NCI-H2029 (cell line): ENCODE data around the gene CHML.

Source experiments
- DNase-seq: peaks from one replicate; lab custom pipeline; 2025; lab: John Stamatoyannopoulos, UW

The CHML gene

DNA sequence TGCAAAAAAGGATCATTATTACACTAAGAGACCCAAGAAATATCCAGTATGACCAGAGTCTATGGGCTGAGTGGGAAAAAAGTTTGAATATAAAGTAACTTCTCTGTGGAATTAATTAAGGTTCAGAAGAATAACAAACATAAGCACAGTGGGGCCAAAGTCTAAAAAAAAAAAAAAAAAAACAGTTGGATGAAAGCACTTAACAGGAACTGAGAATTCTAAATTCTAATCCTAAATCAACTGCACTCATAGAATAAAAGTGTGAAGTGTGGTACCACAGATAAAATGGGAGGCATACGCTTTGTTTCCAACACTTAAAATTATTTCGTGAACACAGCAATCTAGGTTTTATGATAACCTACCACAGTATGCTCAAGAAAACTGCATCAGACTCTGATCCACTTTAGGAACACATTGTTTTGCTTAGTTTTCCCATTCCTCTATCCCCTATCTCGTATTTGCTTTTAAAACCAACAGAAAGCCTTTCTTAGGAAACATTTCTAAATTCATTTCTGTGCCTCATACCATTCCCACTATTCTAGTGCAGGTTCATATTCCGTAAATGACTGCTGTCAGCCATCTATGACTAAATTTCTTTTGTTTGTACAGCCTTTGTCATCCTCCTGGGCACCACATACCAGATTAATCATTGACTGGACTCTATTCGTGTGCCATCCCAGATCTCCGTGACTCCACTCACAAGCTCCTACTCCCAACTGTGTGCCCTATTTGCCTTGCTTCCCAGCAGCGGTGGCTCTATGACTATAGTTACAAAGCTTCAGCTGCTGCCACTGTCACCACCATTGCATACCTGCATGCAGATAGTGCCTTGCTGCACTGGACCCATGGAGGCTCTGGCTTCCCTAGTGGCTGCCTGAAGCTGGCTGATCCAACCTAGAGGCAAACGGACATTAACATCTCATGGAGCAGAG, 24.9 kb downstream of the CHML start:
- DNase-seq = no peak

DNA sequence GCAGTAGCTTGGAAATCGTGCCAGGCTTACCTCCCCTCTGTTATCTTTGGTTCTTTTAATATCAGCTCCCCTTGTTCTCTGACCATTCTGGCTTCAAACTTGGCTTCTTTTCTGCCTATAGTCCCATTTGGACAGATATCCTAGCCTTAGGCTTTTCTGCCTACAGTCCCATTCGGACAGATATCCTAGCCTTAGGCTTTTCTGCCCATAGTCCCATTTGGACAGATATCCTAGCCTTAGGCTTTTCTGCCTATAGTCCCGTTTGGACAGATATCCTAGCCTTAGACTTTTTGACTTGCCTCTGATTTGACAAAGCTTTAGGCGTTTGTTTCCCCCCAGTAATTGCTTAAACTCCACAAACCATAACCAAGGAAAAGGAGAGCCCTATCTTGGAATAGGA, 25.6 kb downstream of the CHML start:
- DNase-seq = no peak

DNA sequence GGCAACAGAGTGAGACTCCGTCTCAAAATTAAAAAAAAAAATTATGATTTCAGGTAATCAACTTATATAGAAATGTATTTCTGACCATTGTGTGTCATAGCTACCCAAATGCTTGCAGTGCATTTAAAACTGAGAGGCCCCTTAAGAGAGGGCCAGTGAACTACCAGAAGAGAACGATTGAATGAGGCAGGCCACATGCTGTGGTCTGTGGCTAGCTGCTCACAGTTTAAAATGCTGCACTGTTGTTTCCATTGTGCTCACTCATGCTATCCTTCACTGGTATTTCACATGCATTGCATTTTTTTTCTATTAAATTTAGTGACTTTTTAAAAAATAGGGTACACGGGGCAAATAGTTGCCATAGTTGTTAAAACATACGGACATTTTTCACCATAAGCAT, 26.0 kb downstream of the CHML start:
- DNase-seq = no peak

DNA sequence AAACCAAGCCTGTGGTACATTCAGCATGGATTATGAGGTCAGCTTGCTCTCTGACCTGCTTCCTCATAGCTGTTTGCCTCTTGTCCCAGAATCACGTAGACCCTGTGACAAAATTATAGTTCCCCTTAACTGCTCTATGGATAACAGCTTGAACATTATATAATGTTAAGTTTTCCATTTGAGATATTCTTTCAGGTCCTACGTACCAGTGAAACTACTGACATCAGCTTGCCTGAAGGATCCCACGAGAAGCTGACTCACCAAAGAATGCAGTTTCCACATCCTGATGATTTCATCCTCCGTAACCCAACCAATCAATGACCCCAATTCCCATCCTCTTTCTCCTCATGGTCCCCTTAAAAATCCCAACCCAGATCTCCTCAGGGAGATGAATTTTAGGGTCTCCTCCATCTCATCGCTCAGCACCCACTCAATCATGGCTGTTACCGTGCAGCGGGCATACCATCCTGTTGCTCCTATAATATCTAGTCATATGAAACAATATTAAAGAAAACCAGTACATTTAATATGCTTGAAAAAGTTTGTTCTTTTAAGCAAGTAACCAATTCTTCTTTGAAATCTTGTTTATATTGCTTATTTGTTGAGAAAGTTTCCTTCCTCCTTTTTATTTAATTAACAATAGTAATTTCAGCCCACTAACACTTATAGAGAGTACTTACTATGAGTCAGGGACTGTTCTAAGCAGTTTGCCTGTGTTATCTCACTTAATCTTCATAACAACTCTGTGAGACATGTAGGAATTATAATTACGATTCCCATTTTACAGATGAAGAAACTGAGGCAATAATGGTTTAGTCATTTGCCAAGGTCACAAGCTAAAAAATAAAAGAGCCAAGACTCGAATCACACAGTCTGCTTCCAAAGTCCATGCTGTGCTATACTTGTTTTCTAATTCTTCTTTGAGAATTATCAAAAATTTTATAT, 27.4 kb downstream of the CHML start:
- DNase-seq = no peak

DNA sequence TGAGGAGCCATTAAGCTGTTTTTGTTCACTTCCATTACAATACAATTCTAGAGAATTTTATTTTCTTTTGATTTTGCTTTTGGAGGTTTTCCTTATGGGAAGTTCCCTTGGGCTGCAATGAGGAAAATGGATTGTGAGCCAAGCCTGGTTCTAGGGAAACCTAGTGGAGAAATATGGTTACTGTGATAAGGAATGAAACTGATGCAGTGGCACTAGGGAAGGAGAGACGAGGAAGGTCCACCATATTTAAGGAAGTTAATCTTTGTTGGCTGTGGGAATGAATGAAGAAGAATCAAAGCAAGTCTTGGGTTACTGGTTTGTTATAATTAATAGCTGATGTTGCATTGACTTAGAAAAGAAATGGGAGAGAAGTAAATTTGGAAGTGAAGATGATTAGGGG, 28.4 kb downstream of the CHML start:
- DNase-seq = no peak

DNA sequence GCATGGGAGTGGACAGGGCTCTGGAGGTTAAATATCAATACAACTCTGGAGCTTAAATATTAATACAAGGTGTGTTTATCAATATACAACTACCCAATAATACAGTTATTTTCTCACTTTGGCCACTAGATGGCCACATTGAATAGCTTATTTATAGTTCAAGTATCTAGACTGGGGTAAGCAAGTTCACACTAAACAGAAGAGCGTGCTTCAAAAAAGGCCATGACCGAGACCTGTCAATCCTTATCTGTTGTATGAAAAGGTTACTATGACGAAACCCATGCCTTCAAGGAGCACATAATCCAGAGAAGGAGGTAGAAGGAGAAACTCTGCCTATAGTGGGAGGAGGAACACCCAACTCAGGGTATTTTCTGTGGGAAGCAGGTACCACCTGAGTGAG, 29.1 kb downstream of the CHML start:
- DNase-seq = peak; percentile 25

DNA sequence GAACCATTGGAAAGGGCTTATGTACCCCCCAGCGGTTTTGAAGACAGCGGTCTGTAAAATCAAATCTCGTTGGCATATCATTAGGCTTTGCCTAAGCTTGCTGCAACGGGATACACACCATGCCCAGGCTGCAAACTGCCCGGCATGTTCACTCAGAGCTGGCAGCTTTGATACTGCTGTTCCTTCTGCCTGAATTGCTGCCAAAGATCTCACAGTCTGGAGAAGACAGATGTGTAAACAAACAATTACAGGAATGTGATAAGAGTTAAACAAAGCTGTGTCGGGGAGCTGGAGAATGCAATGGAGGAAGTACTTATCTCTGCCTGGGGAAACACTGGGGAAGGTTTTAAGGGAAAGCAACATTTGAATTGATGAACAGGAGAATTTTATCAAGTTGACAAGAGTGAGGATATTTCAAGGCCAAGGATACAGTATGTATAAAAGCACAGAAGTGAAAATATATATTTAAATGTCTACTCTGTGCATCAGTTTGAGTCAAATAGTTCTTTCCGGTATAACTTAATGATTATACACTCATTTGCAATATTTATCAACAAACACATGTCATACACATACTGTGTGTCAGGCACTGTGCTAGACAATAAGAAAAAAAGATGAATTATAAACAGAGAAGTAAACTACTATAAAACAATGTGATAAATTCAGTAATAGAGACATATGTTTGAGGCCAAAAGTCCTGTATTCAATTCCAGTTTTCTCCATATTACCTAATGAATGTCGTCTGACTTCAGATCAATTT, 29.9 kb downstream of the CHML start:
- peak; percentile 77 for DNase-seq

DNA sequence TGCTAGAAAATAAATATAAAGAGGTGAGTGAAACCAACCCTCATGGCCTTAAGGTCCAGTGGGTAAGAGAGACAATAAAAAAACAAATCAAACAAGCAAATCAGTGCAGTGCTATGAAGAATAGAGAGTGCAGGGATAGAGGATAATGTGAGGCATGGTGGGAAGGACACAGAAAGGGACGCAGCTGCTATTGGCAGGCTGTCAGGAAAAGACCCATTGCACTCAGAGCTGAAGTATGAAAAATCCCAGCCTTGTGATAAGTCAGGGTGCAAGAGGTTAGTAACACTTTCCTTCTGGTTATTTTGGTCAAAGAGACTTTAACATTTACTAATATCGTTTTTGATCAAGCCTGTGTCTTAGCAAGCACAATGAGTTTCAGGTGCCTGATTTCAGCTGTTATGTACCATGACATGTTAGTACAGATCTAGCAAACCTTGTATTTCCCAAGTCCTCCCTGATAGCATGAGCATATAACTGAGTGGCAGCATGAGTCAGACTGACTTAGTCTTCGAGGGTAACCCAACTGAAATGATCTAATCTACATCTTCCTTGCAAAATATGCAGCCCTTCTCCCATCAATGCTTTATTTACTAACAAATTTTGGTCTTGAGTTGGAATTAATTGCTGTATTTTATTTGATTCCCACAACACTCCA, 31.7 kb downstream of the CHML start:
- no peak for DNase-seq

DNA sequence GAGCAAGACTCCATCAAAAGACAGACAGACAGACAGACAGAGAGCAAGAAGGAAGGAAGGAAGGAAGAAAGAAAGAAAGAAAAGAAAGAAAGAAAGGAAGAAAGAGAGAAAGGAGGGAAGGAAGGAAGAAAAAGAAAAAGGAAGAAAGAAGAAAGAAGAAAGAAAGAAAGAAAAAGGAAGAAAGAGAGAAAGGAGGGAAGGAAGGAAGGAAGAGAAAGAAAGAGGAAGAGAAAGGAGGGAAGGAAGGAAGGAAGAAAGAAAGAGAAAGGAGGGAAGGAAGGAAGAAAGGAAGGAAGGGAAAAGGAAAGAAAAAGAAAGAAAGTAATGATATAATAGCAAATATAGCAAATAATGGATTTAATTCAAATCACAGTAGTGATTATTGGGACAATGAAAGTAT, 32.7 kb downstream of the CHML start:
- no peak for DNase-seq

DNA sequence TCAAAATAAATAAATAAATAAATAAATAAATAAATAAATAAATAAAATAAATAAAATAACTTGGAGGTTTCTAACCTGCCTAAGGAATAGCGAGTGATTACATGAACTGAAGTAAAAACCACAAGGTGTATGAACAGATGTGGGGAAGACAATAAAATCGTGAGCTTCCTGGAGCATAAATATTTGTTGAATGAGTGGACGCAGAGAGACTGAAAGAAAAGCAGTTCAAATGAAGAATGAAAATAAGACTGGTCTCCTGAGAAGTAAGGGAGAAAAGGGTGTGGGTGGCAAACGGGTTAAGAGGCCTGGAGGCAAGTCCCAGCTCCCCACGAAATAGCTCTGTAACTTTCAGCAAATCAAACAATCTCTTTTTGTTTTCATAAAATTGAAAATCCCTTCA, 33.6 kb downstream of the CHML start:
- DNase-seq = no peak

DNA sequence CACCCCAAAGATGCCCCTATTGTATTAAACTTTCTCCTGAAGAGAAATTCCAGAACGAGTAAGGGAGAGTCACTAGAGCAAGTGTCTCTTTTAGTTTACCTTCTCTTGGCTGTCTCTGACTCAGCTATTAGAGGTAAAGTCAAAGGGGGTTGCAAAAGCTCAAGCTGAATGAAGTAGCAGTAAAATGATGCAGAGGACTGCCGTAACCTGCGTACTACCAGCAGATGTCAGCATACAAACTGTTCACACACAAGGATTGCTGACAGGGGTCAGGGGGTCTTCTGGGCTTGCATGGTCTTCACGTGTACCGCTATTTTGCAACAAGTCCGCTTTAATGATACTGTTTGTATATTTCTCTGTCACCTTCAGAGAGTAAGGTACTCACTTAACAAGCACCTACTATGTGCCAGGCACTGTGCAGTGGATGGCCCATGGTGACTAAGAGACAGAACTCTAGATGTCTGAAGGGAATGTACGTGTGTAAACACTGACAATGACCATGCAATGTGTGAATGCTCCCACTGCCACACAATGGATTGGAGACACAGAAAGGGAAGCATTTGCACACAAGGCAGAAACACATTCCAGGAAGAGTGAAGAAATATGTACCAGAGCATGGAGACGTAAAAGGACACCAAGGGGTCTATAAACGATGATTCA, 34.9 kb downstream of the CHML start:
- DNase-seq = no peak

DNA sequence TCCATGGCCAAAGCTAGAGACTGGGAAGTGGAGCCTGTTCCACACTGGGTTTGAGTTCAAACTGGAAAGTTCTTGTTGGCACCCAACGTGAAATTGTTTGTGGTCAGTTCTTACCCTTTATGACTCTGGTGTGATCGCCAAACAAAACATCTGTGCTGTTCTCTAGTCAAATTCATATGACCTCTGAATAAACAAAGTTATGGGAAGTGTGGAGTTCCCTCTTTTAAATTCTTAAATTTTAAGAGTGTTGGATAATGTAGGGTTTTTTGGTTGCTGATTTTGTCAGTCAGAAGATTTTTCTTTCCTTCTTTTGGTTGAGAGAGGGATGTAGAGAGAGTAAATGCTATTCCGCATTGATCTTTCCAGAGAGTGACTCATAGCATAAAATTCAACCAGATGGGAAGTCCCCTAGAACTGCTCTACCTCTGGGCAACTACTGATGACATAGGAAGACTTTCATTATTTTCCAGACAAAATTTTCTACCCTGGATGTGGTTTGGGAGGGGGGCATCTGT, 36.4 kb downstream of the CHML start:
- DNase-seq = no peak

DNA sequence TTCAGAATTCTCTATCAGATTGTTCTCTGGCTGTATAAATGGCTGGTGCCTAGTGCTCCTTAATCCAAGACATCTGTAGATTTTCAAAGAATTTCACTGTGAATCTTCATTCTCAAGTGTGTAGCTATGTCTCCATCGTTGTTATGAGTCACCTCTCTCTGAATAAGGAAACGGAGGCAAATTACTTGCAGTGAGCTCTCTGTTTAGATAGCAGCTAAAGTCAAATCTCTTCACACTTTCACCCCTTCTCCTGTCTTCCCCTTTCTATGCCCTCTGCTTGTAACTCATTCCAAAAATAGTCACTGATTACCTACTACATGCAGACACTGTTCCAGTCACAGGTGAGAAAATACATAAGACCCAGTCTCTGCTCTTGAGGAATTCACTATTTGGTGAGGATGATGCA, 39.7 kb downstream of the CHML start:
- no peak for DNase-seq

DNA sequence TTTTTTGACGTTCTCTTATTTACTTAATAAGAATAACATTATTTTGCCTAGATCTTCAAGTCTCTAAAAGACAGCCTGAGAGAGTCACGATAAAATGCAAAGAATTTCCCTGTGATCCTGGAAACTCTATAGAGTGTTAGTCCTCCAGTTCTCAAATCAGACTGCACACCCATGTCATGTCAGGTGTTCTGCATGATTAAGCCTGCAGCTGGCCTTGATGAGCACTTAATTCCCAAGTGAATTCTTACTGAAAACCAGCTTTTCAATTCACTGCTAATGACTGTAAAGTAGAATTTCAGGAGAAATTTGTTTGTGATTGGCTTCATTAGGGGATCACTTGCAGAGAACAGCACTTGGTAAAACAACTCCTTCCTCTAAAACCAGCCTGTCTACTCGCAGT, 41.9 kb downstream of the CHML start:
- DNase-seq = no peak

DNA sequence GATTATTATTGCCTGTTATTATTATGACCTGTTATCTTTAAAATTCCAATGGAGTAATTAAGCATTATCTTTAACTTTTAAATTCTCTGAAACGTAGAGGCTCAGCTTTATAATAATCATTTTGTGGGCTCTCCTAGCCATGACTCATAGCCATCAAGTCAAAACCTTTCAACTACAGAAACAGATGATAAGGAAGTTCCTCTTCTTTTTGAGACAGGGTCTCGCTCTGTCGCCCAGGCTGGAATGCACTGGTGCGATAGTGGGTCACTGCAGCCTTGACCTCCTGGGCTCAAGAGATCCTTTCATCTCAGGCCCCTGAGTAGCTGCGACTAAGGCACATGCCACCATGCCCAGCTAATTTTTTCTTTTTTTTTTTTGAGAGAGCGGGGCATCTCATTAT, 43.5 kb downstream of the CHML start:
- no peak for DNase-seq

DNA sequence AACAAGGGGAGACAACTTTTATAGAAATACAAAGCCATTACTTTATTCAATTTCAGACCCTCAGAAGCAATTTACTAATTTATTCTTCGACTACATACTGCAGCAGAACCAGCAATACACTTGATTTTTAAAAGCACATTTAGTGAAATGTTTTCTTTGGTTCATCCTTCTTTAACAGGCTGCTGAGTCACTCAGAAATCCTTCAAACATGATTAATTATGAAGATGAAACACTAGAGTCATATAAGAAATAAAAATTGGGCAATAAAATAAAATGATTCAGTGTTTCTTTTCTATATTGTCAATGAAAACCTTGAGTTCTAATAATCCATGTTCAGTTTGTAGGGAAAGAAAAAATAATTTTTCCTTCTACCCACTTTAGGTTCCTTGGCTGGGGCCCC, 47.0 kb downstream of the CHML start:
- DNase-seq = no peak

DNA sequence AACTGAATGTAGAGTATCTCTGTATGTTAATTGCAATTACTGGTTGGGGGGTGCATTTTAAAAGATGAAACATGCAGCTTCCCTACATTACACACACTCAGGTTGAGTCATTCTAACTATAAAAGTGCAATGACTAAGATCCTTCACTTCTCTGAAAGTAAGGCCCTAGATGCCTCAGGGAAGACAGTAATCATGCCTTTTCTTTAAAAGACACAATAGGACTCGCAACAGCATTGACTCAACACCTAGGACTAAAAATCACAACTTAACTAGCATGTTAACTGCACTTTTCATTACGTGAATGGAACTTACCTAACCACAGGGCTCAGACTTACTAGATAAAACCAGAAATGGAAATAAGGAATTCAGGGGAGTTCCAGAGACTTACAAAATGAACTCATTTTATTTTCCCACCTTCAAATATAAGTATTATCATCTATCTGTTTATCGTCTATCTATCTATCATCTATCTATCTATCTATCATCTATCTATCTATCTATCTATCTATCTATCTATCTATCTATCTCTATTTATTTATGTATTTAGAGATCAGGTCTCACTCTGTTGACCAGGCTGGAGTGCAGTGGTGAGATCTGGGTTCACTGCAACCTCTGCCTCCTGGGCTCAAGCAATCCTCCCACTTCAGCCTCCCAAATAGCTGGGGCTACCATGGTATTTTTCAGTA, 47.8 kb downstream of the CHML start:
- no peak for DNase-seq

DNA sequence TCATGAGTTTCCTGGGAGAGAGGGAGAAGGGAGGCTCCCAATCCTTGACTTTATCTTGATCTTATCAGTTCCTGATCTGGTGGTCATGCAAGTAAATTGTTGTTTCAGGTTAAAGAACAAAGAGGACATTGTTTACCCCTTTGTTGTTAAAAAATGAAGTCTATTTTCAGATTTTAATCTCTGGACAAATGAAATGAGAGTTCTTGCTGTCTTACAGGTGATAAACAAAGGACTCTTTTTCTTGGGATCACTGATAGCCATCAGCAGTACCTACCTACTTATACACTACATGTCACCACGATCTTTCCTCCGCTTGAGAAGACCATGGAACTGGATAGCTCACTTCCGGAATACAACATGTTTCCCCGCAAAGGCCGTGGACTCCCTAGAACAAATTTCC, 48.4 kb downstream of the CHML start:
- DNase-seq = no peak

DNA sequence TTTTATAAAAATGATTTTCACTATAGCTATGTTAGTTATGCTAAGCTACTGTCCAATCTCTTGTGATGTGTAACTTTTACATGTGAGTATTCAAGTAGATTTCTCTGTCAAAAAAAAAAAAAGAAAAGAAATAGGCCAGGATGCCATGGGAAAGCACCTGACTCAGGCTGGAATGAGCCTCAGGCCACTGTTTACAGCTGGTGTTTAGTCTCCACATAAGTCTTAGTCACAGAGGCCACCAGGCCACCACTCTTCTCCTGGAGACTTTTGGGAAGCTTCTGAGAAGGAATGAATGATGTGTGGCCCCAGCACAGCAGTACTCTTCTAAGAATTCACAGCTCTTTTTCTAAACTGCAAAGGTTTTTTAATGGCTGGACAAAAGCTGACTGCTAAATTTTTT, 48.9 kb downstream of the CHML start:
- no peak for DNase-seq

DNA sequence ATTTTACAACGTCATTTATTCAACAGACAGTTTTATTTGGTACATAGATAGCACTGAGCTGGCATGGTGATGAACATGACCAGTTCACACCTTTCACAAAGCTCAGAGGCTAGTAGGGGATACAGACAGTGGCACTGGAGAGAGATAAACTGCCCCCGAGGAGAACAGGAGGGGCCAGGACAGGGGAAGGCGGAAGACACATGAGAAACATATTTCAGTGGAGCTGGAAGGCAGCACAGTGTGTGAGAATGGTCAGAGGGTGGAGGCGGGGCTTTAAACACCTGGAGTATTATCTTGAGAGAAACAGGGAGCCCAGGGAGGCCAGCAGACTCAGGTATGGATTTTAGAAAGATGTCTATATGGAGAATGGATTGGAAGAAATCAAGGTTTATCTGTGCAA, 49.5 kb downstream of the CHML start:
- no peak for DNase-seq
